Stomach (tissue), 9 donors: Measurements from ENCODE around the gene DHDDS. TPM values are rescaled to one million over a fixed set of nuclear protein-coding genes. Genes with fewer than 3 reads are reported as not detected.

ENCODE experiments used
- DNase-seq, 2 donors: peaks; one replicate each; pipeline versions ENCODE4 v3.0.0 to v3.0.0-alpha.2; 2013 to 2019
- H3K27ac ChIP-seq, 5 donors: fragments of 200-600 bp in 4 of 5; sonication (generic) in 4 of 5; one replicate each; pipeline ENCODE4 v1.5.1; 2013 to 2019; ENCODE audit warnings: mild to moderate bottlenecking in 1 of 5, moderate library complexity in 1 of 5
- H3K27me3 ChIP-seq, 3 donors: fragments of 200-600 bp; sonication (generic); one replicate each; pipeline ENCODE4 v1.5.1; 2017 to 2019; ENCODE audit warnings: mixed run types in 1 of 3
- H3K36me3 ChIP-seq, 4 donors: fragments of 200-600 bp; sonication (generic); 1 replicate in 3 of 4; 2 replicates in 1 of 4; pipeline ENCODE4 v1.5.1; 2016 to 2019
- H3K4me1 ChIP-seq, 4 donors: fragments of 200-600 bp; sonication (generic); one replicate each; pipeline ENCODE4 v1.5.1; 2016 to 2019
- H3K4me3 ChIP-seq, 4 donors: fragments of 200-600 bp; sonication (generic) in 3 of 4; one replicate each; pipeline ENCODE4 v1.5.1; 2016 to 2019; ENCODE audit warnings: mild to moderate bottlenecking in 1 of 4
- H3K9me3 ChIP-seq, 4 donors: fragments of 200-600 bp; sonication (generic); one replicate each; pipeline ENCODE4 v1.5.1; 2016 to 2019
- CTCF ChIP-seq, 7 experiments: fragments of 450-650 bp in 4 of 7; fragments of 200-600 bp in 3 of 7; sonication (generic) in 3 of 7; IDR thresholded peaks; one replicate each; pipeline ENCODE4 v1.5.1; 2016 to 2019; ENCODE audit warnings: antibody characterized with exemption in 7 of 7, control low read depth in 2 of 7, mild to moderate bottlenecking in 1 of 7
- EP300 ChIP-seq: sonication (generic); formaldehyde crosslinking; IDR thresholded peaks from one replicate; pipeline ENCODE4 v1.6.1; 2017; ENCODE audit warnings: antibody characterized with exemption
- POLR2A ChIP-seq, 4 donors: fragments of 450-650 bp; IDR thresholded peaks; one replicate each; pipeline ENCODE4 v1.6.1; 2016; ENCODE audit warnings: antibody characterized with exemption in 4 of 4, control low read depth in 2 of 4, mild to moderate bottlenecking in 1 of 4, moderate library complexity in 1 of 4
- POLR2AphosphoS5 ChIP-seq, 3 donors: sonication (generic); formaldehyde crosslinking; IDR thresholded peaks; one replicate each; pipeline ENCODE4 v1.6.1; 2016; ENCODE audit warnings: antibody characterized with exemption in 3 of 3
- WGBS, 5 donors: extraction: QIAGEN DNeasy Blood & Tissue Kit in 3 of 5; methylation state at CpG; one replicate each; pipeline versions ENCODE4 v1.1.5 to v1.1.7; 2013 to 2018; 5-methylcytosine and 5-hydroxymethylcytosine counted together
- intact Hi-C: fragments of 100-400 bp; cut with DNase I; formaldehyde crosslinking; loops from one replicate; pipeline ENCODE4 v1.15.1; 2023; ENCODE audit warnings: low total_unique reads
- polyA plus RNA-seq, 3 donors: library from polyadenylated mRNA; stranded (reverse); fragments of 200-250 nt; gene quantifications; one replicate each; pipeline ENCODE4 v1.2.3, GENCODE V29; 2013
- total RNA-seq, 5 donors: library from RNA; depleted of rRNA; stranded (reverse); fragments of >200 nt; gene quantifications; one replicate each; pipeline versions ENCODE4 v1.1.0 to v1.2.3, GENCODE V29; 2014 to 2016
- donor health status: healthy with polysubstance abuse.
- donor health status: Bipolar disorder and iron deficiency.
- donor health status: healthy.

The DHDDS gene
- total and polyA plus RNA-seq, 8 donors, result 15.3 to 63.6 (median 43.7) TPM

- DNase-seq, result no peak
- WGBS, 5 donors, result 94 to 100% (median 95%) methylated on average over 2 of the region's 2 CpGs
- TF ChIP-seq EP300, result no peak
- no peak for TF ChIP-seq POLR2A (IDR thresholded peaks at IDR 0.05)
- no peak for TF ChIP-seq CTCF (IDR thresholded peaks at IDR 0.05)
- TF ChIP-seq POLR2AphosphoS5 (IDR thresholded peaks at IDR 0.05), result no peak
- intact Hi-C loops, result no loop called here
- Histone ChIP-seq H3K4me1 (peaks cover 0 to 6% (median 3%) of the 10 kb centered on the region in 4 donors), H3K27ac (no peak overlapping the region), H3K9me3 (no peaks in the 10 kb centered on the region), H3K4me3 (no peak overlapping the region), H3K27me3 (no peaks in the 10 kb centered on the region), H3K36me3 (peaks cover 67 to 100% (median 99%) of the 10 kb centered on the region in 4 donors)
Observed at GRCh38 chr1:26440259-26440658, 8.1 kb downstream of the DHDDS start.

GRCh38 chr1:26449868-26450267 lies 17.7 kb downstream of the DHDDS start:
- Histone ChIP-seq H3K9me3 (no peaks in the 10 kb centered on the region), H3K4me1 (peaks cover 0 to 8% (median 0%) of the 10 kb centered on the region in 4 donors), H3K4me3 (no peak overlapping the region), H3K27me3 (no peaks in the 10 kb centered on the region), H3K27ac (no peak overlapping the region), H3K36me3 (peaks cover 34 to 98% (median 96%) of the 10 kb centered on the region in 4 donors)
- DNase-seq, result no peak
- intact Hi-C loops, result no loop called here
- 89 to 100% (median 91%) methylated on average over 3 of the region's 3 CpGs for WGBS, 5 donors
- TF ChIP-seq EP300, result no peak
- TF ChIP-seq POLR2A (IDR thresholded peaks at IDR 0.05), result no peak
- TF ChIP-seq CTCF (IDR thresholded peaks at IDR 0.05), result no peak
- TF ChIP-seq POLR2AphosphoS5 (IDR thresholded peaks at IDR 0.05), result no peak

- peaks cover 28 to 97% (median 96%) of the 10 kb centered on the region in 4 donors for H3K36me3 ChIP-seq
- WGBS, 5 donors, result 48 to 91% (median 71%) methylated on average over 3 of the region's 3 CpGs
- intact Hi-C loops, result no loop called here
Observed at GRCh38 chr1:26450908-26451307, 18.8 kb downstream of the DHDDS start.

DNA sequence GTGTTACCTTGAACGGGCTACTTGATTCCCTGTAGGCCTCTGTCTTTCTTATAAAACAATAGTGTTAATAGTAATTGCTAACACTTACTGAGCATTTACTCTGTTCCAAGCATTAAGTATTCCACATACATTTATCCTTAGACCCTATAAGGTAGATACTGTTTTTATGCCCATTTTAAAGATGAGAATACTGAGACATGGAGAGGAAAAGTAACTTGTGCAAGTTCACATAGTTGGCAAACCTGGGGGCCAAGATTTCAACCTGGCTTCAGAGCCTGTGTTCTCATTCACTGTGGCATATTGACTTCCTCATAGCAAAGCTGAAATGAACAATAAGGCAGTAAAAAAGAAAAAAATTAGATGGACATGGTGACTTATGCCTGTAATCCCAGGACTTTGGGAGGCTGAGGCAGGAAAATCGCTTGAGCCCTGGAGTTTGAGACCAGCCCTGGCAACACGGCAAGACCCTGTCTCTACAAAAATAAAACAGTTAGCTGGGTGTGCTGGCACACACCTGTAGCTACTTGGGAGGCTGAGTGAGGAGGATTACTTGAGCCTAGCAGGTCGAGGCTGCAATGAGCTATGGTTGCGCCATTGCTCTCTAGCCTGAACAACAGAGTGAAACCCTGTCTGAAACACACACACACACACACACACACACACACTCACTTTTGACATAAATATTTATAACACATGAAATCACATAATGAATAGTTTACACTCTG lies 20.5 kb downstream of the DHDDS start:
- TF ChIP-seq CTCF (IDR thresholded peaks at IDR 0.05), result no peak
- TF ChIP-seq EP300, result no peak
- TF ChIP-seq POLR2AphosphoS5 (IDR thresholded peaks at IDR 0.05), result no peak
- no peak for TF ChIP-seq POLR2A (IDR thresholded peaks at IDR 0.05)
- Histone ChIP-seq H3K27ac (no peak overlapping the region), H3K4me3 (no peak overlapping the region), H3K27me3 (no peaks in the 10 kb centered on the region), H3K4me1 (peaks cover 0 to 8% (median 0%) of the 10 kb centered on the region in 4 donors), H3K36me3 (peaks cover 26 to 93% (median 91%) of the 10 kb centered on the region in 4 donors), H3K9me3 (no peaks in the 10 kb centered on the region)
- WGBS, 5 donors, result 87 to 98% (median 92%) methylated on average over 5 of the region's 5 CpGs
- DNase-seq, result no peak
- intact Hi-C loops, result no loop called here

More at GRCh38 chr1:26450908-26451307, 18.8 kb downstream of the DHDDS start:
- no peak overlapping the region for H3K4me3 ChIP-seq
- DNase-seq, result peak in 1 of 2 donors; percentile 69
- TF ChIP-seq CTCF (IDR thresholded peaks at IDR 0.05) (no peak), EP300 (no peak), POLR2AphosphoS5 (IDR thresholded peaks at IDR 0.05) (no peak), POLR2A (IDR thresholded peaks at IDR 0.05) (no peak)
- no peaks in the 10 kb centered on the region for H3K27me3 ChIP-seq
- H3K9me3 ChIP-seq, result no peaks in the 10 kb centered on the region
- H3K27ac ChIP-seq, result no peak overlapping the region
- H3K4me1 ChIP-seq, result peaks cover 0 to 8% (median 0%) of the 10 kb centered on the region in 4 donors
